Fibroblast of skin of abdomen (primary cell): ENCODE data around the gene EMX2.

Source experiments
- DNase-seq: peaks from one replicate; pipeline ENCODE4 v3.0.0-alpha.2; 2013

Gene EMX2

GRCh38 chr10:117544711-117545140 lies 2.2 kb downstream of the EMX2 start:
- peak; percentile 38 for DNase-seq

GRCh38 chr10:117545141-117546019 lies 2.8 kb downstream of the EMX2 start:
- DNase-seq, result peak; percentile 25

GRCh38 chr10:117546020-117546580 lies 3.6 kb downstream of the EMX2 start:
- peak; percentile 32 for DNase-seq

GRCh38 chr10:117546581-117547015 lies 4.1 kb downstream of the EMX2 start:
- DNase-seq, result peak; percentile 22

- DNase-seq, result no peak
Observed at GRCh38 chr10:117547016-117547715, 4.6 kb downstream of the EMX2 start.

GRCh38 chr10:117547716-117548668 lies 5.4 kb downstream of the EMX2 start:
- peak; percentile 33 for DNase-seq

GRCh38 chr10:117549100-117549585 lies 6.6 kb downstream of the EMX2 start:
- DNase-seq, result no peak

- DNase-seq, result no peak
Observed at GRCh38 chr10:117550076-117550475, 7.5 kb downstream of the EMX2 start.

GRCh38 chr10:117550599-117551329 lies 8.2 kb downstream of the EMX2 start:
- no peak for DNase-seq

- no peak for DNase-seq
Observed at GRCh38 chr10:117551330-117552155, 9.0 kb downstream of the EMX2 start.

- DNase-seq, result peak; percentile 33
Observed at GRCh38 chr10:117552156-117552631, 9.6 kb downstream of the EMX2 start.

GRCh38 chr10:117552701-117553141 lies 10.2 kb downstream of the EMX2 start:
- DNase-seq, result peak; percentile 37

- DNase-seq, result peak; percentile 38
Observed at GRCh38 chr10:117553142-117553814, 10.7 kb downstream of the EMX2 start.

- DNase-seq, result no peak
Observed at GRCh38 chr10:117553815-117554172, 11.2 kb downstream of the EMX2 start.

GRCh38 chr10:117554241-117554814 lies 11.8 kb downstream of the EMX2 start:
- DNase-seq, result no peak

- no peak for DNase-seq
Observed at GRCh38 chr10:117555017-117555416, 12.5 kb downstream of the EMX2 start.

GRCh38 chr10:117555863-117556262 lies 13.3 kb downstream of the EMX2 start:
- no peak for DNase-seq

- DNase-seq, result no peak
Observed at GRCh38 chr10:117556356-117556755, 13.8 kb downstream of the EMX2 start.

- DNase-seq, result no peak
Observed at GRCh38 chr10:117559712-117560111, 17.2 kb downstream of the EMX2 start.
